ENCODE data around the gene COL4A2.
"Not testable (repeated sequence)": the region's sequence is repeated elsewhere in the genome, so short reads cannot be mapped to it uniquely, and the experiment has no call there.

The COL4A2 gene

GRCh38 chr13:110469597-110469996 is 162.5 kb downstream of the COL4A2 start:
- no peak for DNase-seq (ENCODE audit: low read depth in 1 of 2, low spot score in 1 of 2)

GRCh38 chr13:110470272-110471009 is 163.4 kb downstream of the COL4A2 start:
- no peak for DNase-seq (ENCODE audit: low read depth in 1 of 2, low spot score in 1 of 2)

GRCh38 chr13:110471156-110471832 is 164.2 kb downstream of the COL4A2 start:
- no peak for DNase-seq (ENCODE audit: low read depth in 1 of 2, low spot score in 1 of 2)

- no peak for DNase-seq (ENCODE audit: low read depth in 1 of 2, low spot score in 1 of 2)
These were observed 164.7 kb downstream of the COL4A2 start for GRCh38 chr13:110471833-110472162.

- DNase-seq (ENCODE audit: low read depth in 1 of 2, low spot score in 1 of 2): no peak
These were observed 165.9 kb downstream of the COL4A2 start for GRCh38 chr13:110472904-110473563.

- DNase-seq (ENCODE audit: low read depth in 1 of 2, low spot score in 1 of 2): no peak
These were observed 167.6 kb downstream of the COL4A2 start for GRCh38 chr13:110474713-110475112.

- no peak for DNase-seq (ENCODE audit: low read depth in 1 of 2, low spot score in 1 of 2)
These were observed 168.0 kb downstream of the COL4A2 start for GRCh38 chr13:110475117-110475516.

- DNase-seq (ENCODE audit: low read depth in 1 of 2, low spot score in 1 of 2): no peak
These were observed 168.6 kb downstream of the COL4A2 start for GRCh38 chr13:110475550-110476219.

GRCh38 chr13:110476220-110476617 is 169.1 kb downstream of the COL4A2 start:
- no peak for DNase-seq (ENCODE audit: low read depth in 1 of 2, low spot score in 1 of 2)

GRCh38 chr13:110477706-110478245 is 170.7 kb downstream of the COL4A2 start:
- DNase-seq (ENCODE audit: low read depth in 1 of 2, low spot score in 1 of 2): no peak

GRCh38 chr13:110478405-110479214 is 171.5 kb downstream of the COL4A2 start:
- no peak for DNase-seq (ENCODE audit: low read depth in 1 of 2, low spot score in 1 of 2)

GRCh38 chr13:110479215-110479545 is 172.1 kb downstream of the COL4A2 start:
- DNase-seq (ENCODE audit: low read depth in 1 of 2, low spot score in 1 of 2): no peak

- DNase-seq (ENCODE audit: low read depth in 1 of 2, low spot score in 1 of 2): no peak
These were observed 172.6 kb downstream of the COL4A2 start for GRCh38 chr13:110479648-110480047.

GRCh38 chr13:110480161-110480560 is 173.1 kb downstream of the COL4A2 start:
- DNase-seq (ENCODE audit: low read depth in 1 of 2, low spot score in 1 of 2): no peak

GRCh38 chr13:110483386-110483968 is 176.4 kb downstream of the COL4A2 start:
- DNase-seq (ENCODE audit: low read depth in 1 of 2, low spot score in 1 of 2): no peak

- no peak for DNase-seq (ENCODE audit: low read depth in 1 of 2, low spot score in 1 of 2)
These were observed 177.4 kb downstream of the COL4A2 start for GRCh38 chr13:110484290-110485048.

- DNase-seq (ENCODE audit: low read depth in 1 of 2, low spot score in 1 of 2): no peak
These were observed 178.5 kb downstream of the COL4A2 start for GRCh38 chr13:110485604-110486003.

GRCh38 chr13:110486061-110486715 is 179.1 kb downstream of the COL4A2 start:
- no peak for DNase-seq (ENCODE audit: low read depth in 1 of 2, low spot score in 1 of 2)

GRCh38 chr13:110486880-110487279 is 179.8 kb downstream of the COL4A2 start:
- DNase-seq (ENCODE audit: low read depth in 1 of 2, low spot score in 1 of 2): not testable (repeated sequence)
